Measurements from ENCODE around the gene GLT1D1. TPM values are rescaled to one million over a fixed set of nuclear protein-coding genes. Genes with fewer than 3 reads are reported as not detected.

The GLT1D1 gene
- total and polyA plus RNA-seq, 12 donors = 0.07 to 0.50 (median 0.33) TPM; not detected in 4

GRCh38 chr12:128918481-128919260 lies 65.4 kb downstream of the GLT1D1 start:
- TF ChIP-seq CTCF (IDR thresholded peaks at IDR 0.05) (no peak), POLR2A (IDR thresholded peaks at IDR 0.05) (no peak)
- H3K27ac ChIP-seq = no peak overlapping the region
- H3K4me1 ChIP-seq (replicated peaks in 1 of 2) = no peaks in the 10 kb centered on the region
- intact Hi-C loops (cut with DNase I) = no loop called here
- no peaks in the 10 kb centered on the region for H3K27me3 ChIP-seq
- DNase-seq = no peak
- H3K4me3 ChIP-seq = no peak overlapping the region
- H3K9me3 ChIP-seq (replicated peaks in 1 of 3) = no peaks in the 10 kb centered on the region
- 41 to 45% (median 44%) methylated on average over 9 to 13 of the region's 13 CpGs for WGBS, 4 donors
- no peaks in the 10 kb centered on the region for H3K36me3 ChIP-seq (replicated peaks in 1 of 2)

- H3K4me3 ChIP-seq = no peak overlapping the region
- WGBS, 4 donors = 47 to 58% (median 55%) methylated on average over 8 of the region's 8 CpGs
- H3K27ac ChIP-seq = no peak overlapping the region
- no peaks in the 10 kb centered on the region for H3K4me1 ChIP-seq (replicated peaks in 1 of 2)
- TF ChIP-seq CTCF (IDR thresholded peaks at IDR 0.05) (no peak), POLR2A (IDR thresholded peaks at IDR 0.05) (no peak)
- no peaks in the 10 kb centered on the region for H3K9me3 ChIP-seq (replicated peaks in 1 of 3)
- H3K27me3 ChIP-seq = no peaks in the 10 kb centered on the region
- intact Hi-C loops (cut with DNase I) = no loop called here
- DNase-seq = peak in 5 of 7 donors; percentile 24 to 45 (median 32)
- H3K36me3 ChIP-seq (replicated peaks in 1 of 2) = no peaks in the 10 kb centered on the region
These were observed 67.2 kb downstream of the GLT1D1 start for GRCh38 chr12:128920468-128920867.

- TF ChIP-seq POLR2A (IDR thresholded peaks at IDR 0.05) (no peak), CTCF (IDR thresholded peaks at IDR 0.05) (no peak)
- Histone ChIP-seq H3K27ac (no peak overlapping the region), H3K27me3 (no peaks in the 10 kb centered on the region), H3K36me3 (replicated peaks in 1 of 2) (no peaks in the 10 kb centered on the region), H3K9me3 (replicated peaks in 1 of 3) (no peaks in the 10 kb centered on the region), H3K4me1 (replicated peaks in 1 of 2) (no peaks in the 10 kb centered on the region), H3K4me3 (no peak overlapping the region)
- WGBS, 4 donors = 78 to 85% (median 81%) methylated on average over 10 to 12 of the region's 12 CpGs
- intact Hi-C loops (cut with DNase I) = no loop called here
- DNase-seq = no peak
These were observed 75.1 kb downstream of the GLT1D1 start for GRCh38 chr12:128928361-128928760.

- Histone ChIP-seq H3K9me3 (replicated peaks in 1 of 3) (no peaks in the 10 kb centered on the region), H3K27ac (no peak overlapping the region), H3K4me3 (no peak overlapping the region), H3K4me1 (replicated peaks in 1 of 2) (no peaks in the 10 kb centered on the region), H3K36me3 (replicated peaks in 1 of 2) (no peaks in the 10 kb centered on the region), H3K27me3 (no peaks in the 10 kb centered on the region)
- intact Hi-C loops (cut with DNase I) = no loop called here
- TF ChIP-seq POLR2A (IDR thresholded peaks at IDR 0.05) (no peak), CTCF (IDR thresholded peaks at IDR 0.05) (no peak)
- DNase-seq = no peak
- WGBS, 4 donors = 79 to 84% (median 83%) methylated on average over 6 to 12 of the region's 12 CpGs
These were observed 75.8 kb downstream of the GLT1D1 start for GRCh38 chr12:128929057-128929456.

Data from adrenal gland (tissue), 12 donors.